Omental fat pad (tissue), 4 donors: ENCODE results near the gene CTXN3. TPM values are rescaled to one million over a fixed set of nuclear protein-coding genes. Genes with fewer than 3 reads are reported as not detected.
"Not testable (repeated sequence)": the region's sequence is repeated elsewhere in the genome, so short reads cannot be mapped to it uniquely, and the experiment has no call there.

Source experiments
- ATAC-seq: fragments of 150-250 bp; one replicate; pipeline ENCODE4 v1.9.1; 2016; ENCODE audit warnings: mild to moderate bottlenecking, moderate library complexity; ENCODE audit not compliant: low FRiP score
- DNase-seq: peaks from one replicate; pipeline ENCODE4 v3.0.0-alpha.2; 2019; ENCODE audit warnings: low spot score
- total RNA-seq, 4 donors: library from RNA; depleted of rRNA; stranded (reverse); fragments of >200 nt; gene quantifications; one replicate each; pipeline ENCODE4 v1.1.0, GENCODE V29; 2016
- TF ChIP-seq, protein P1 (sequence below), 3 donors: fragments of 450-650 bp; IDR thresholded peaks; one replicate each; pipeline ENCODE4 v1.5.1; 2016 to 2017; ENCODE audit warnings: antibody characterized with exemption in 3 of 3, mild to moderate bottlenecking in 3 of 3, moderate library complexity in 2 of 3

The CTXN3 gene
- total RNA-seq, 4 donors from 2014 or later: not detected

DNA sequence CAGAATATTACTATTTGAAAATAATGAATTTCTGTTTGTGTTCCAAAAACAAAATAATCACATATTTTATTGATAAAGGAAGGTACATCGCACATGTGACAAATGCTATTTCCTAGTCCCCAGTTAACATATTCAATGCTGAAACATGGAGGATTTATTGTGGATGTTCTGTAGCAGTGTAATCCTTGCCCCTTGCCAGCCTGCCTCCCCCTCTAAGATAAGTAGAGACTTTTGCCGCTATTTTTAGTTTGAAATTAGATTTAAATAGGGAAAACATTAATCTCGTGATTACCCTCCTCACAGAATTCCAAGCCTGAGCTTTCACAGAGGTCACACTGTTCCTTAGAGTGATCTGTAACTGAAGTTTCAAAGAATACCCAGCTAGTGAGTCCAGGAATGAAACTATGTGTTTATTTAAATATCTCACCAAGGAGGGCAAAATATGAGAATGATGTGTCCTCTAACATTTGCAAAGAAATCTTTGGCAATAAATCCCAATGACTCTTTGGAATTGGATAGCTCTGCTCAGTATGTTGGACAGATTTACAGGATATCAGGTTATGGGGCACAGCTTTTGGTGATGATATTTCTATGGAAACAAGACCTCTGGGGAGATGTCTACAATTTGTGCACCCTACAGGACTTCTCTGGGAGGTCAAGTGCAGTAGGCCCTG, 17.3 kb downstream of the CTXN3 start:
- DNase-seq (no peak), ATAC-seq (peak; percentile 73)
- TF ChIP-seq, protein P1, sequence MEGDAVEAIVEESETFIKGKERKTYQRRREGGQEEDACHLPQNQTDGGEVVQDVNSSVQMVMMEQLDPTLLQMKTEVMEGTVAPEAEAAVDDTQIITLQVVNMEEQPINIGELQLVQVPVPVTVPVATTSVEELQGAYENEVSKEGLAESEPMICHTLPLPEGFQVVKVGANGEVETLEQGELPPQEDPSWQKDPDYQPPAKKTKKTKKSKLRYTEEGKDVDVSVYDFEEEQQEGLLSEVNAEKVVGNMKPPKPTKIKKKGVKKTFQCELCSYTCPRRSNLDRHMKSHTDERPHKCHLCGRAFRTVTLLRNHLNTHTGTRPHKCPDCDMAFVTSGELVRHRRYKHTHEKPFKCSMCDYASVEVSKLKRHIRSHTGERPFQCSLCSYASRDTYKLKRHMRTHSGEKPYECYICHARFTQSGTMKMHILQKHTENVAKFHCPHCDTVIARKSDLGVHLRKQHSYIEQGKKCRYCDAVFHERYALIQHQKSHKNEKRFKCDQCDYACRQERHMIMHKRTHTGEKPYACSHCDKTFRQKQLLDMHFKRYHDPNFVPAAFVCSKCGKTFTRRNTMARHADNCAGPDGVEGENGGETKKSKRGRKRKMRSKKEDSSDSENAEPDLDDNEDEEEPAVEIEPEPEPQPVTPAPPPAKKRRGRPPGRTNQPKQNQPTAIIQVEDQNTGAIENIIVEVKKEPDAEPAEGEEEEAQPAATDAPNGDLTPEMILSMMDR (IDR thresholded peaks at IDR 0.05): no peak

DNA sequence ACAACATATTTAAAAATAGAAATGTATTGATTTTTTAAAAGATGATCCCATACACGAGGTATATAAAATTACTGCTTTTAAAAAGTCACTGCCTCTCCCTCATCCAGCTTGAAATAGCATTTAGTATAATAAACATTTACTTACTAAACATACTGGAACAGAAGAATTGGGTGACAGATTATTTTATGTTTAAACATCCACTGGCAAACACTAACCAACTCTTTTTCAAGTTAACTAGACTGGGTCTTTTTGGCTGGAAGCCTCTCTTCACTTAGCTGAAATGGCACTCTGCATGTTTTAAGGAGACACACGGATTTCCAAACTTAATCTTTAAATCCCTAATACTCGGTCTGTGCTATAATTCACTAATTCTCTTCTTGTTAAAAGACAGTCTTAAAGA, 19.0 kb downstream of the CTXN3 start:
- ATAC-seq (no peak), DNase-seq (no peak)
- TF ChIP-seq, protein P1 (IDR thresholded peaks at IDR 0.05): no peak

DNA sequence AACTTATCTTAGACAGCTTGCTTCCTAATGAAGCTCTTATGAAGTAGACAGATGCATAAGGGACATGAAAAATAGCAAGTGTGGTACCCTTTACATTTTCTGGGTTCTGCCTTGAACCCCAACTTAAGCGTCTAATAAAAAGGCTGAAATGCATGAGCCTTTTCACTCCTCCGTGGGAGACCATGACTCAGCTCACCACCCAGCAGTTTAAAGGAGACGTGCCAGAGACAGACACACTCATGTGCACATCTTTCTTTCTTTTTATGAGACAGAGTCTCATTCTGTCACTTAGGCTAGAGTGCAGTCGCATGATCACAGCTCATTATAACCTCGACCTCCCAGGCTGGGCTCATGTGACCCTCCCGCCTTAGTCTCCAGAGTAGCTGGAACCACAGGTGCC, 22.3 kb downstream of the CTXN3 start:
- ATAC-seq: no peak
- no peak for DNase-seq
- TF ChIP-seq, protein P1 (IDR thresholded peaks at IDR 0.05): no peak

DNA sequence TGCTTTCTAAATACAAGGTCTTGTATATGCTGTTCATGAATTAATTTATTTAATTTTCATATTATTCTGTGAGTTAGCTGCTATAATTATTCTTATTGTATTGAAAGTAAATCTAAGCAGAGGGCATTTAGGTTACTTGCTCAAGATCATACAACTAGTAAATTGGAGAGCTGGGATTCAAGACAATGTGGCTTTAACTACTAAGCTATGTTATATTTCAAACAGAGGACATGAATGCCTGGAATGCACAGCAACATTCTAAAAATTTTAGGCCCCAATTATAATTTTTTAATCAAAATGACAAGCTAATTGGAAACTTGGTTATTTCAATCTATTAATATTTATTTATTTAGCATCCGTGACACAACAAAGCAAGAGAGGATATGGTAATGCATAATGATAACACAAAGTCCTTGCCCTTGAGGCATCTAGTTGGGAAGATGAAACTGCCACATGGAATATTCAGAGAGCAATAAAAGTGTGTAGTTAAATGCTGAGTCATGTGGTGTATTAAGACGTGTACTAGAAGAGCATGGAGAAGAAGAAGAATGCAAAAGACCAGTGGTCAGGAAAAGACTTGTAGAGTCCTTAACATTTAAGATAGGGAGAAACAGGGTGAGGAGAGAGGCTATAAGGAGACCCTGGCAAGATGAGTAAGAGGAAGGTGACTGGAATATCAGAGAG, 24.4 kb downstream of the CTXN3 start:
- DNase-seq (no peak), ATAC-seq (no peak)
- TF ChIP-seq, protein P1 (IDR thresholded peaks at IDR 0.05): no peak

DNA sequence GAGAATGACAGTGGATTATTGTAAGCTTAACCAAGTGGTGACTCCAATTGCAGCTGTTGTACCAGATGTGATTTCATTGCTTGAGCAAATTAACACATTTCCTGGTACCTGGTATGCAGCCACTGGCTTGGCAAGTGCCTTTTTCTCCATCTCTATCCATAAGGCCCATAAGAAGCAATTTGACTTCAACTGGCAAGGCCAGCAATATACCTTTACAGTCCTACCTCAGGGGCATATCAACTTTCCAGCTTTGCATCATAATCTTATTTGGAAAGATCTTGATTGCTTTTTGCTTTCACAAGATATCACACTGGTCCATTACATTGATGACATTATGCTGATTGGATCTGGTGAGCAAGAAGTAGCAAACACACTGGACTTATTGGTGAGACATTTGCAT, 28.1 kb downstream of the CTXN3 start:
- DNase-seq: not testable (repeated sequence)

DNA sequence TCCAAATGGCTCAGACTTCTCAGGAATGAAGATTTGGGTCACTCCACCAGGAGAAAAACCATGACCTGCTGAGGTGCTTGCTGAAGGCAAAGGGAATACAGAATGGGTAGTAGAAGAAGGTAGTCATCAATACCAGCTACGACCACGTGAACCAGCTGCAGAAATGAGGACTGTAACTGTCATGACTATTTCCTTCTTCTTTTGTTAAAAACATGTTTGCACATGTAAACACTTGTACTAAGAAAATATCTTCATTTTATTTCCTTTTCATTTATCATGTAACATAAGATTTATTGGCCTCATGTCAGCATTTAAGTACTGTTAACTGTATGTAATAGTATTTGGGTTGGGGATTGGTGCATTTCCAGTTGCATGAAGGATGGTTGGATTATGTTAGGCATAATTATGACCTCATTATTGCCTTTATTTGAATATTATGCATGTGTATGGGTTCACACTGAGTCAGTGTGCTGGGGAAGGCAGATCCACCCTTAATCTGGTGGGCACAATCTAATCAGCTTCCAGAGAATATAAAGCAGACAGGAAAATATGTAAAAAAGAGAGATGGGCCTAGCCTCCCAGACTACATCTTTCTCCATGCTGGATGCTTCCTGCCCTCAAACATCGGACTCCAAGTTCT, 30.9 kb downstream of the CTXN3 start:
- ATAC-seq, DNase-seq: not testable (repeated sequence)

More for the DNA sequence above, 28.1 kb downstream of the CTXN3 start:
- ATAC-seq: not testable (repeated sequence)

DNA sequence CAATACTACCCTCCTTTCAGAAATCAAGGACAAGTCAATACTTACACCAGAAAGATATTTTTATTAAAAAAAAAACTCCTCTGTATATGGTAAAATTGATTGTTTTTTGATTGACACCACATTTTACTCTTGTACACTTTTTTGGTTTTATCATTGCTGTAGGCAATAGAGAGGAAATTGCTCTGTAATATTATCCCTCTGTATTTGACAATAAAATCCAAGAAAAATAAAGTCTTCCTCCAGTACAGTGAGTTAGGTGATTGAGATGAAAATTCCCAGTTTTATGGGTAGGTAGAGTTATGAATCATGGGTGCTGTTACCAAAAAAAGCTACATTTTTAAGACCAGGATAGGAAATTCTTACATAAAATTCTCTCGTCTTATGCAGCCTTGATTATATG, 31.7 kb downstream of the CTXN3 start:
- DNase-seq (no peak), ATAC-seq (no peak)
- TF ChIP-seq, protein P1 (IDR thresholded peaks at IDR 0.05): no peak

DNA sequence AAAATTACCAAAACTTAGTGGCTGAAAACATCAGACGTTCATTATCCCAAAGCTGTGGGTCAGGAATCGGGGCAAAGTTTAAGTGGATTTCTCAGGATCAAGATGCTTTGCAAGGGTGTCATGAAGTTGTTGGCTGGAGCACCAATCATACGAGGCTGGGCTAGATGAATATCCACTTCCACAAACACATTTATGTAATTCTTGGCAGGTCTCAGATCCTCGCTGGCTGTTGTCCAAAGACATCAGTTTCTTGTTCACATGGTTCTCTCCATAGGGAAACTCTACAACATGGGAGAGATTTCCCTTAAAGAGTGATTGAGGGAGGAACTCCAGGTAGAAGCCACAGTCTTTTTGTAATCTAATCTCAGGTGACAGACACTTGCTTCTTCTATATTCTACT, 34.1 kb downstream of the CTXN3 start:
- TF ChIP-seq, protein P1 (IDR thresholded peaks at IDR 0.05): no peak
- ATAC-seq (no peak), DNase-seq (no peak)
